Upper lobe of left lung (tissue), 6 donors: ENCODE data around the gene DIRAS1. TPM values are rescaled to one million over a fixed set of nuclear protein-coding genes. Genes with fewer than 3 reads are reported as not detected.

Experiments used
- ATAC-seq, 2 donors: fragments of 200-7000 bp; cut with Tn5 transposase; one replicate each; pipeline ENCODE4 v1.9.1; 2022; ENCODE audit warnings: mild to moderate bottlenecking in 2 of 2, moderate library complexity in 2 of 2; ENCODE audit not compliant: low FRiP score in 2 of 2
- DNase-seq, 2 donors: peaks; one replicate each; pipeline ENCODE4 v3.0.0-alpha.2; 2019 to 2020
- H3K27ac ChIP-seq, 4 donors: fragments of 200-600 bp; sonication (generic); one replicate each; pipeline ENCODE4 v1.5.1; 2016 to 2019
- H3K27me3 ChIP-seq, 4 donors: fragments of 200-600 bp; sonication (generic); one replicate each; pipeline ENCODE4 v1.5.1; 2017 to 2019
- H3K36me3 ChIP-seq, 4 donors: fragments of 200-600 bp; sonication (generic); one replicate each; pipeline ENCODE4 v1.5.1; 2016 to 2019
- H3K4me1 ChIP-seq, 4 donors: fragments of 200-600 bp; sonication (generic); one replicate each; pipeline ENCODE4 v1.5.1; 2018 to 2019
- H3K4me3 ChIP-seq, 4 donors: fragments of 200-600 bp; sonication (generic); one replicate each; pipeline ENCODE4 v1.5.1; 2017 to 2019; ENCODE audit warnings: mild to moderate bottlenecking in 2 of 4, moderate library complexity in 1 of 4
- H3K9me3 ChIP-seq, 4 donors: fragments of 200-600 bp; sonication (generic); one replicate each; pipeline ENCODE4 v1.5.1; 2018 to 2019
- EP300 ChIP-seq, 4 donors: sonication (generic); formaldehyde crosslinking; IDR thresholded peaks; one replicate each; pipeline ENCODE4 v1.5.1; 2017; ENCODE audit warnings: antibody characterized with exemption in 4 of 4, control low read depth in 2 of 4
- POLR2A ChIP-seq, 4 donors: fragments of 450-650 bp; IDR thresholded peaks; one replicate each; pipeline ENCODE4 v1.5.1; 2016 to 2017; ENCODE audit warnings: antibody characterized with exemption in 4 of 4, mild to moderate bottlenecking in 2 of 4
- POLR2AphosphoS5 ChIP-seq, 2 donors: sonication (generic); formaldehyde crosslinking; IDR thresholded peaks; one replicate each; pipeline ENCODE4 v1.5.1; 2017; ENCODE audit warnings: antibody characterized with exemption in 2 of 2
- WGBS, 2 donors: methylation state at CpG; one replicate each; pipeline ENCODE4 v1.1.5; 2017 to 2018; 5-methylcytosine and 5-hydroxymethylcytosine counted together
- total RNA-seq, 6 donors: library from RNA; depleted of rRNA in 4 of 6; stranded (reverse); fragments of >200 nt in 4 of 6; gene quantifications; one replicate each; pipeline versions ENCODE4 v1.1.0 to v1.2.1, GENCODE V29; 2016 to 2021
- TF ChIP-seq, protein P1 (sequence below), 6 experiments: fragments of 450-650 bp in 4 of 6; fragments of 200-600 bp in 2 of 6; sonication (generic) in 2 of 6; IDR thresholded peaks; one replicate each; pipeline ENCODE4 v1.5.1; 2016 to 2019; ENCODE audit warnings: antibody characterized with exemption in 6 of 6
- donor health status: DM: no; HTN: no; CAD: no; lungs with moderate emphysema.
- donor health status: DM: no; HTN: yes; CAD: no; lungs with severe emphysema.

Gene DIRAS1
- total RNA-seq, 6 donors from 2014 or later: 0.15 to 1.3 (median 0.81) TPM; not detected in 3

DNA sequence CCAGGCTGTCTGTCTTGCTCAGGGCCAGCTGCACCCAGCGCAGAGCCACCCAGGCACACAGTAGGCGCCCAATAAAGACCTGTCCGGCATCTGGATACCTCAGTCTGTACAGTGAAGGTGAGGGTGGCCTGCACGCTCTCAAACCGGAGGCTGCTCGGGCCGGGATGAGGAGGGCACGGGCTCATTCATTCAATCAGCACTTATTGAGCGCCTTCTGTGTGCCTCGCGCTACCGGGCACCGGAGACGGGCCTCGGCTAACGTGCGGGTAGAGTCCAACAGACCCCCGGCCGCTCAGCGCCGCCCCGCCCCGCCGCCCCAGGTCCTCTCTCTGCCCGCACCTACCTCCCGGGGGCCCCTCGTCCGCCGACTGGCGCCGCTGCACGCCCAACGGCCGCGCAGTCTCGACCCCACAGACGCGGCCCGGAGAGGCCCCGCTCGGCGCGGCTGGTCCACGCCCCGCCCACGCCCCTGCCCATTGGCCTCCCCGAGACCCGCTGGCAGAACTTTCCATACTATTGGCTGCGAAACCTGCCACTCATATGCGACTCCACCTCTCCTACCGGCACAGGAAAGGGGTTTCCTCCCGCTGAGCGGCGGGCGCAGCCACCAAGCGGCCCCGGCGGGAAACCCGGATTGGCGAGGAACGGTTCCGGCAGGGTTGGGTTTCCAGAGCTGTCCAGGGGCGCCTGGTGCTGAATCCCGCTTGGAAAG is 18.6 kb upstream of the DIRAS1 start, which contains the start of gene SLC39A3:
SLC39A3 (minus strand) TSS at position 416 of the 712 bp plus-strand sequence. CDS start 2,760 bp downstream, outside the sequence.
- ATAC-seq (peak; percentile 98 to 100), DNase-seq (peak; percentile 97)
- WGBS, 2 donors: 1 to 11% methylated on average over 3 to 19 of the region's 64 CpGs
- no peaks in the 10 kb centered on the region for H3K27me3 ChIP-seq
- peak within 1 kb of the TSS; percentile 67 to 86 (median 83) for H3K4me3 ChIP-seq
- H3K9me3 ChIP-seq: no peaks in the 10 kb centered on the region
- peak within 1 kb of the TSS in 3 of 4 donors; percentile 53 to 79 (median 67) for H3K27ac ChIP-seq
- H3K36me3 ChIP-seq: peaks cover 0 to 24% (median 14%) of the 10 kb centered on the region in 4 donors
- peaks cover 11 to 30% (median 13%) of the 10 kb centered on the region in 4 donors for H3K4me1 ChIP-seq
- TF ChIP-seq EP300 (IDR thresholded peaks at IDR 0.05): no peak
- peak in 1 of 2 donors; percentile 57 for TF ChIP-seq POLR2AphosphoS5 (IDR thresholded peaks at IDR 0.05)
- TF ChIP-seq POLR2A (IDR thresholded peaks at IDR 0.05): peak in 1 of 4 donors; percentile 53
- TF ChIP-seq, protein P1, sequence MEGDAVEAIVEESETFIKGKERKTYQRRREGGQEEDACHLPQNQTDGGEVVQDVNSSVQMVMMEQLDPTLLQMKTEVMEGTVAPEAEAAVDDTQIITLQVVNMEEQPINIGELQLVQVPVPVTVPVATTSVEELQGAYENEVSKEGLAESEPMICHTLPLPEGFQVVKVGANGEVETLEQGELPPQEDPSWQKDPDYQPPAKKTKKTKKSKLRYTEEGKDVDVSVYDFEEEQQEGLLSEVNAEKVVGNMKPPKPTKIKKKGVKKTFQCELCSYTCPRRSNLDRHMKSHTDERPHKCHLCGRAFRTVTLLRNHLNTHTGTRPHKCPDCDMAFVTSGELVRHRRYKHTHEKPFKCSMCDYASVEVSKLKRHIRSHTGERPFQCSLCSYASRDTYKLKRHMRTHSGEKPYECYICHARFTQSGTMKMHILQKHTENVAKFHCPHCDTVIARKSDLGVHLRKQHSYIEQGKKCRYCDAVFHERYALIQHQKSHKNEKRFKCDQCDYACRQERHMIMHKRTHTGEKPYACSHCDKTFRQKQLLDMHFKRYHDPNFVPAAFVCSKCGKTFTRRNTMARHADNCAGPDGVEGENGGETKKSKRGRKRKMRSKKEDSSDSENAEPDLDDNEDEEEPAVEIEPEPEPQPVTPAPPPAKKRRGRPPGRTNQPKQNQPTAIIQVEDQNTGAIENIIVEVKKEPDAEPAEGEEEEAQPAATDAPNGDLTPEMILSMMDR (IDR thresholded peaks at IDR 0.05): peak in 5 of 6 experiments; percentile 14 to 69 (median 45)

DNA sequence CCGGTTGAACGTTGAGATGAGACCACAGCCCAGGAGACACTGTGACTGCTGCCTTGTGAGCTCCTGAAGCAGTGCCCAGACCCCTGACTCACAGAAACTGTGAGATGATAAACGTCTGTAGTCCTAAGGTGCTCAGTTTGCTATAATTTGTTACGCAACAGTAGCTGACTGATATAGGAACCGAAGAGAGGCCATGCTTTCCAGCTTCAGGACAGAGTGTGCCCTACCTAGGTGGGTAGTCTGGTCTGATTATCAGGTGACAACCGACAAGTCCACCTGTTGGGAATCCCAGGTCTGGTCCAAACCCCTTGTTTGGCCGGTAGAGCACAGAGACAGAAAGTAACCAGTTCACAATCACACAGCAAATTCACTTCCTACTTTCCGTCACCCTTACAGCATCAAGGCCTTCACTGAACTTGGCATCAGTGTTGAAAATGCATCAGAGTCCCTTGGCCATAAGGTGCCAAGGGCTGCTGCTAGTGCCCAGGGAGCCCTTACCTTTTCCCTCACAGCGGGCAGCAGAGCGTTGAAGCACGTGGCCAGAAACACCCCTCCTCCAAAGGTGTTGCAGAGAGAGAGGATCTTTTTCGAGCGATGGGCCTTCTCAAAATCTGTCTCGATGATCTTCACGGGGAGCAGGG is 15.5 kb upstream of the DIRAS1 start:
- Histone ChIP-seq H3K9me3 (no peaks in the 10 kb centered on the region), H3K4me1 (peaks cover 11 to 30% (median 13%) of the 10 kb centered on the region in 4 donors), H3K36me3 (peaks cover 8 to 50% (median 36%) of the 10 kb centered on the region in 4 donors), H3K4me3 (no peak overlapping the region), H3K27ac (no peak overlapping the region), H3K27me3 (no peaks in the 10 kb centered on the region)
- no peak for ATAC-seq
- TF ChIP-seq POLR2A (IDR thresholded peaks at IDR 0.05) (no peak), EP300 (IDR thresholded peaks at IDR 0.05) (no peak), POLR2AphosphoS5 (IDR thresholded peaks at IDR 0.05) (no peak)
- TF ChIP-seq, protein P1 (IDR thresholded peaks at IDR 0.05): no peak
- DNase-seq: no peak
- WGBS, 2 donors: 90 to 93% methylated on average over 15 of the region's 15 CpGs

- TF ChIP-seq, protein P1 (IDR thresholded peaks at IDR 0.05): no peak
- TF ChIP-seq POLR2A (IDR thresholded peaks at IDR 0.05): no peak
- TF ChIP-seq POLR2AphosphoS5 (IDR thresholded peaks at IDR 0.05): no peak
- TF ChIP-seq EP300 (IDR thresholded peaks at IDR 0.05): no peak
- Histone ChIP-seq H3K27me3 (no peaks in the 10 kb centered on the region), H3K9me3 (no peaks in the 10 kb centered on the region), H3K4me1 (peaks cover 11 to 30% (median 13%) of the 10 kb centered on the region in 4 donors), H3K27ac (no peak overlapping the region), H3K36me3 (peaks cover 8 to 51% (median 36%) of the 10 kb centered on the region in 4 donors), H3K4me3 (no peak overlapping the region)
- DNase-seq (no peak), ATAC-seq (no peak)
- 89 to 97% methylated on average over 4 to 12 of the region's 12 CpGs for WGBS, 2 donors
Measured at GRCh38 chr19:2735374-2735773, 14.2 kb upstream of the DIRAS1 start.

DNA sequence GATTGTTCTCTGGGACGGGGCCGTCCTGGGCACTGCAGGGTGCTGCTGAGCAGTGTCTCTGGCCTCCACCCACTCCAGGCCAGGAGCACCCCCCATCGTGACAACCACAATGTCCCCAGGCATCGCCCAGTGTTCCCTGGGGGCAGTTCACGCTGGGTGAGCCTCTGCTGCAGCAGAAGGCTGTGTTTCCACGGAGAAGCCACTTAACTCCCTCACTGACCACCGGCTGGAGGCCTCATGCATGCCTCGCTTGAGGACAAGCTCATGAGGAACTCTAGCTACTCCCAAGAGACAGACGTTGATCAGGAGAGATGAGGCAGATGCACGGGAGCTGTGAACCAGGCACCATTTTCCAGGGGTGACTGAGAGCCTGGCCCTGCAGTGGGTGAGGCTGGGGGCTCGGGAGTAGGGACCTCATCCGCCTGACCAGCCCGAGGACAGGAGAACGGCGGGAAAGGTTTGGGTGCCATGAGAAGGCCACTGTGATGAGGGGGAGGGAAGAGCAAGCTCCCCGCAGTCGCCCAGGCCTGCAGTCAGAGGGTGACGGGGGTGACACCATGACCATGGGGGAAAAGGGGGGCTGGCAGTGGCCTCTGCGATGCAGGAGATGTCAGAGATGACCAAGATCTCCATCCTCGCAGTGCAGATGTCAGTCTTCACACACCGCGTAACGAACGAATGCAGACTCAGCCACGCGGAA is 13.6 kb upstream of the DIRAS1 start:
- Histone ChIP-seq H3K36me3 (peaks cover 8 to 51% (median 36%) of the 10 kb centered on the region in 4 donors), H3K27me3 (no peaks in the 10 kb centered on the region), H3K27ac (no peak overlapping the region), H3K9me3 (no peaks in the 10 kb centered on the region), H3K4me3 (no peak overlapping the region), H3K4me1 (peaks cover 11 to 30% (median 13%) of the 10 kb centered on the region in 4 donors)
- ATAC-seq: no peak
- no peak for DNase-seq
- TF ChIP-seq, protein P1 (IDR thresholded peaks at IDR 0.05): no peak
- TF ChIP-seq EP300 (IDR thresholded peaks at IDR 0.05) (no peak), POLR2A (IDR thresholded peaks at IDR 0.05) (no peak), POLR2AphosphoS5 (IDR thresholded peaks at IDR 0.05) (no peak)
- 88 to 90% methylated on average over 22 of the region's 26 CpGs for WGBS, 2 donors
